ENCODE results near the gene ROR2. TPM values are rescaled to one million over a fixed set of nuclear protein-coding genes. Genes with fewer than 3 reads are reported as not detected.

The ROR2 gene
- total and polyA plus RNA-seq, 4 donors, result 2.7 to 32.3 (median 9.2) TPM

DNA sequence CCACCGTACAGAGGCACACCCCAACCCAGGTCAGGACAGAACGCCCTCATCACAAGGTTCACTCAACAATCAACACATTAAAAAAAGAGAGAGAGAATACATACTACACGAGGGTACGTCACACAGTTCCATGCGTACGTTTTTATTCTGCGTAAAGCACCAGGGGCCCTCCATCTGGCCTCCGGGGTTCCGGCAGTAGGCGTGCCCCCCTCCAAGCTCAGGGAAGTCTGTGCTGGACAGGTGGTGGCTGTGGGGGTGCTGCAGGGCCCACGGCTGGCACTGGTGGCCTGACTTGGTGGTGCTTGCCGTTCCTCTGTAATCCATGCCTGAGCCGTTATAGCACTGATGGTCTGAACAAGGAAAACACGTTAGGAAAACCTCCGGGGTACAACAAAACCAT is 219.2 kb downstream of the ROR2 start:
- Histone ChIP-seq H3K36me3 (ENCODE audit: control insufficient read depth in 4 of 4, insufficient read depth in 4 of 4, low read length in 4 of 4) (peaks cover 0 to 37% (median 8%) of the 10 kb centered on the region in 4 donors), H3K4me1 (ENCODE audit: control insufficient read depth in 5 of 5, insufficient read depth in 5 of 5, low read length in 5 of 5) (peaks cover 0 to 2% (median 0%) of the 10 kb centered on the region in 5 donors), H3K9me3 (ENCODE audit: control insufficient read depth in 4 of 4, insufficient read depth in 3 of 4, low read length in 3 of 4) (peaks cover 0 to 2% (median 0%) of the 10 kb centered on the region in 4 donors), H3K4me3 (no peak overlapping the region), H3K9ac (ENCODE audit: insufficient read depth in 1 of 2, low read length in 2 of 2) (no peak overlapping the region), H3K27me3 (ENCODE audit: control insufficient read depth in 3 of 3, insufficient read depth in 3 of 3, low read length in 2 of 3) (no peaks in the 10 kb centered on the region), H3K27ac (ENCODE audit: low read depth in 1 of 2, low read length in 1 of 2) (no peak overlapping the region)
- ATAC-seq (ENCODE audit: insufficient read depth, low FRiP score), result no peak
- WGBS, 2 donors, result 93 to 96% methylated on average over 15 of the region's 15 CpGs
- TF ChIP-seq, protein P1, sequence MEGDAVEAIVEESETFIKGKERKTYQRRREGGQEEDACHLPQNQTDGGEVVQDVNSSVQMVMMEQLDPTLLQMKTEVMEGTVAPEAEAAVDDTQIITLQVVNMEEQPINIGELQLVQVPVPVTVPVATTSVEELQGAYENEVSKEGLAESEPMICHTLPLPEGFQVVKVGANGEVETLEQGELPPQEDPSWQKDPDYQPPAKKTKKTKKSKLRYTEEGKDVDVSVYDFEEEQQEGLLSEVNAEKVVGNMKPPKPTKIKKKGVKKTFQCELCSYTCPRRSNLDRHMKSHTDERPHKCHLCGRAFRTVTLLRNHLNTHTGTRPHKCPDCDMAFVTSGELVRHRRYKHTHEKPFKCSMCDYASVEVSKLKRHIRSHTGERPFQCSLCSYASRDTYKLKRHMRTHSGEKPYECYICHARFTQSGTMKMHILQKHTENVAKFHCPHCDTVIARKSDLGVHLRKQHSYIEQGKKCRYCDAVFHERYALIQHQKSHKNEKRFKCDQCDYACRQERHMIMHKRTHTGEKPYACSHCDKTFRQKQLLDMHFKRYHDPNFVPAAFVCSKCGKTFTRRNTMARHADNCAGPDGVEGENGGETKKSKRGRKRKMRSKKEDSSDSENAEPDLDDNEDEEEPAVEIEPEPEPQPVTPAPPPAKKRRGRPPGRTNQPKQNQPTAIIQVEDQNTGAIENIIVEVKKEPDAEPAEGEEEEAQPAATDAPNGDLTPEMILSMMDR (IDR thresholded peaks at IDR 0.05; ENCODE audit: control extremely low read depth, extremely low read depth), result no peak
- no peak for DNase-seq

DNA sequence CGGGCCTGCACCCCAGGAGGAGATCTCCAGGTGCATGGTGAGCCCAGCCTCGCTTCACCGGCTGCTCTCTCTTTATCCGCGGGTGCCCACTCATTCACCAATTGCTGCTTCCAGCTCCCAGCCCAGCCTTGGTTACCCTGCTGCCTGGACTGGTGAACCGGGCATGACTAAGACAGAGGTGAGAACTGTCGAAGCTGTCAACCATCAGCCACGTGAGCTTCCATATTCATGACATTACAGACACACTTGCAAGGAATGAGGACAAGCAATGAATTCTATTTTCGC is 220.5 kb downstream of the ROR2 start:
- no peak overlapping the region for H3K27ac ChIP-seq (ENCODE audit: low read depth in 1 of 2, low read length in 1 of 2)
- peaks cover 0 to 34% (median 10%) of the 10 kb centered on the region in 4 donors for H3K36me3 ChIP-seq (ENCODE audit: control insufficient read depth in 4 of 4, insufficient read depth in 4 of 4, low read length in 4 of 4)
- TF ChIP-seq, protein P1 (IDR thresholded peaks at IDR 0.05; ENCODE audit: control extremely low read depth, extremely low read depth), result no peak
- no peaks in the 10 kb centered on the region for H3K4me1 ChIP-seq (ENCODE audit: control insufficient read depth in 5 of 5, insufficient read depth in 5 of 5, low read length in 5 of 5)
- peaks cover 0 to 2% (median 0%) of the 10 kb centered on the region in 4 donors for H3K9me3 ChIP-seq (ENCODE audit: control insufficient read depth in 4 of 4, insufficient read depth in 3 of 4, low read length in 3 of 4)
- no peak for ATAC-seq (ENCODE audit: insufficient read depth, low FRiP score)
- H3K27me3 ChIP-seq (ENCODE audit: control insufficient read depth in 3 of 3, insufficient read depth in 3 of 3, low read length in 2 of 3), result no peaks in the 10 kb centered on the region
- 75 to 80% methylated on average over 9 of the region's 9 CpGs for WGBS, 2 donors
- DNase-seq, result no peak
- H3K4me3 ChIP-seq, result no peak overlapping the region
- H3K9ac ChIP-seq (ENCODE audit: insufficient read depth in 1 of 2, low read length in 2 of 2), result no peak overlapping the region

DNA sequence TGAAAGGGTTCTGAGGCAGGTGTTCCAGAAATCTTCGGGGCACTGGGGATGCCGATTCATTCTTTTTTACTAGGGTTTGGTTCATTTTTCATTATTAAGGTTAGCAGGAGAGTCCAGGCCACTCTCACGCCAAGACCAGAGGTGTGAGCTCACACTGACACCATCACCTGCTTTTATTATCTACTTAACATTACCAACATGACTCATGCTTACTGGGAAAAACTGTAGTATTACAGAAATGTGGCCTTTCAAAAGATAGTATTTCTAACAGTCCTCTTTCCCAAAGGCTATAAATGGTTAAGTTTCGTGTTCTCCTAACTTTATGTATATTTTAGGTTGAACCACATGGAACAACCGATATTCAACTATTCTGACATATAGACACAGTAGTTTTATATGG is 222.1 kb downstream of the ROR2 start:
- Histone ChIP-seq H3K4me3 (no peak overlapping the region), H3K9ac (ENCODE audit: insufficient read depth in 1 of 2, low read length in 2 of 2) (no peak overlapping the region), H3K27me3 (ENCODE audit: control insufficient read depth in 3 of 3, insufficient read depth in 3 of 3, low read length in 2 of 3) (no peaks in the 10 kb centered on the region), H3K36me3 (ENCODE audit: control insufficient read depth in 4 of 4, insufficient read depth in 4 of 4, low read length in 4 of 4) (peaks cover 0 to 31% (median 15%) of the 10 kb centered on the region in 4 donors), H3K9me3 (ENCODE audit: control insufficient read depth in 4 of 4, insufficient read depth in 3 of 4, low read length in 3 of 4) (peaks cover 0 to 4% (median 0%) of the 10 kb centered on the region in 4 donors), H3K4me1 (ENCODE audit: control insufficient read depth in 5 of 5, insufficient read depth in 5 of 5, low read length in 5 of 5) (no peaks in the 10 kb centered on the region), H3K27ac (ENCODE audit: low read depth in 1 of 2, low read length in 1 of 2) (no peak overlapping the region)
- ATAC-seq (ENCODE audit: insufficient read depth, low FRiP score) (no peak), DNase-seq (no peak)
- 85 to 89% methylated on average over 5 of the region's 5 CpGs for WGBS, 2 donors
- TF ChIP-seq, protein P1 (IDR thresholded peaks at IDR 0.05; ENCODE audit: control extremely low read depth, extremely low read depth), result no peak

DNA sequence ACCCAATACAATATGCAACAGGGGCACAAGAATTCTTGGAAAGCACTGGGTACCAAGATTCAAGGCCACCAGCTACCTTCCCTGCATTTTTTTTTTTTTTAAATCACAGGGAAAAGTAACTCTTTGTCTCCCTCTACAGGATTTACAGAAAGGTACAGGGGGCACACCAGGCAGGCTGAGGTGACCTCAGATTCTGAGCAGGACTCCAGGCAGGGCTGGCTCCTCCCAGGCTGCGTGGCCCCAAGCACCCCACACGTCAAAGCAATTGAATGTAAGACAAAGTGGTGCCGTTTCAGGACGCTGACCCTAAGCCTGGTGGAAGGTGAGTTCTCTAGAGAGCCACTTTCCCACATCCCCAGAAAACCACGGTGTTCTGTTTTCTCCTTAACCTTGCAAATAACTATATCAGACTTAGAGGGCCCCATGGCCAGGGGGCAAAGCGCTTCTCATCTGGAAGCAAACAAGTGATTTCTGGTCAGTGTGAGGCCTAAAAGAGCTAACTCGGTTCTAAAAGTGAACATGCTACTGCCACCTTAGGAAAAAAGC is 222.6 kb downstream of the ROR2 start:
- DNase-seq (peak in 2 of 3 donors; percentile 43 to 55), ATAC-seq (ENCODE audit: insufficient read depth, low FRiP score) (no peak)
- WGBS, 2 donors, result 35 to 44% methylated on average over 7 of the region's 7 CpGs
- no peak overlapping the region for H3K27ac ChIP-seq (ENCODE audit: low read depth in 1 of 2, low read length in 1 of 2)
- H3K4me3 ChIP-seq, result no peak overlapping the region
- no peaks in the 10 kb centered on the region for H3K27me3 ChIP-seq (ENCODE audit: control insufficient read depth in 3 of 3, insufficient read depth in 3 of 3, low read length in 2 of 3)
- H3K4me1 ChIP-seq (ENCODE audit: control insufficient read depth in 5 of 5, insufficient read depth in 5 of 5, low read length in 5 of 5), result no peaks in the 10 kb centered on the region
- H3K9ac ChIP-seq (ENCODE audit: insufficient read depth in 1 of 2, low read length in 2 of 2), result no peak overlapping the region
- H3K9me3 ChIP-seq (ENCODE audit: control insufficient read depth in 4 of 4, insufficient read depth in 3 of 4, low read length in 3 of 4), result peaks cover 0 to 4% (median 0%) of the 10 kb centered on the region in 4 donors
- H3K36me3 ChIP-seq (ENCODE audit: control insufficient read depth in 4 of 4, insufficient read depth in 4 of 4, low read length in 4 of 4), result peaks cover 0 to 30% (median 14%) of the 10 kb centered on the region in 4 donors
- TF ChIP-seq, protein P1 (IDR thresholded peaks at IDR 0.05; ENCODE audit: control extremely low read depth, extremely low read depth), result peak; percentile 43

All from lung (tissue), 12 donors.